ENCODE data around the gene TBC1D23.
"Not testable (repeated sequence)": the region's sequence is repeated elsewhere in the genome, so short reads cannot be mapped to it uniquely, and the experiment has no call there.

The TBC1D23 gene

DNA sequence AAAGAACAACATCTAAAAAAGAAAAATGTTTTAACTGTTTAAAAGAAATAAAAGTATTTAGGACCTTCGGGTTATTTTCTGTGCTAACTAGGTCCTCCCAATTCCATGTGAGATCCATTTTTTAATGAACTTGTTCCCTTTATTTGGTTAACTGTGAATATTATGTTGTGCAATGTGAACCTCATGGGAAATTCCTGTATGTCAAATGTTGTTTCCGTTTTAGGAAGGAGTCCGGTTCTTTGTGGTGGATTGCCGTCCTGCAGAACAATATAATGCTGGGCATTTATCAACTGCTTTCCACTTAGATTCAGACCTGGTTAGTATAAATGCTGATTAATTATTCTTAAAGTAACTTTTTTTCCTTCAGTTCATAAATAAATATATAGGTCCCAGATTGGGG lies 38.2 kb downstream of the TBC1D23 start:
- DNase-seq (ENCODE audit: low read depth): no peak

DNA sequence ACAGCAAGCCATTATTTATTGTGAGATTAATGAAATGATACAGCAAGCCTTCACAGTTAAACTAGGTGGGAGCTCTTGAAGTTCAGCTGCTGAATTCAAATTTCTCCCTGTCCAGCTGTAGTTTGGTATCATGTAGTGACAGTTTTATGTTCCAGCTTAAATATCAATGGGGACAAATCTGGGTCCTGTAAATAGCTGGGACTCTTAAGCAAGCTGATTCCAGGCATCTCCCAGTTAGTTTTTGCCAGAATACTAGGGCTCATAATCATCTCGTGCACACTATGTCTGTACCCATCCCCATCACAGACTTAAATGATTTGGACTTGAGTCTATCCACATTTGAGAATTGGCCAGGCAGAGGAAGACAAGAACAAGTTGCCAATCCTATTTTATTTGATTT lies 45.9 kb downstream of the TBC1D23 start:
- no peak for DNase-seq (ENCODE audit: low read depth)

DNA sequence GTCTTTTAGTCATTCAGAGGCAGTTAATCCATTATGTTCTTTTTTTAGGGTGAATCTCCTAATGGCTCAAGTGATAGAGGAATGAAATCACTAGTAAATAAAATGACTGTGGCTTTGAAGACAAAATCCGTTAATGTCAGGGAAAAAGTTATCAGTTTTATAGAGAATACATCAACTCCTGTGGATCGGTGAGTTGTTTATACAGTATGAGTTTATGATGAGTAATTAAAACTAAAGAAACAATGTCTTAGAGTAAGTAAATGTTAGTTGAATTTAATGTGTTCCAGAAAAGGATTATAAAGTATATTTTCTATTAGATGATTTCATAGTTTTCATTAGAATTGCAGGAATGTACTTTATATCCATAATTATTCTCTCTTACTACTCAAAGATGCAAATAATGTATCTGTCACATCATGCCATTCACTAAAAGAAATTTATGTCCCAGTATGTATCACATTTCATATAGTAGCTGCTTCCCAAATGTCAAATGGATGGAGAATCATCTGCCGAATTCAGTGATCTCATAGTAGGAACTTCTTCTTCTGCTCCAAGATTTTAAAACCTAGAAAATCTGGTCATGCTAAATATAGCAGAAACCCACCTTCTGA lies 49.7 kb downstream of the TBC1D23 start:
- DNase-seq (ENCODE audit: low read depth): no peak

DNA sequence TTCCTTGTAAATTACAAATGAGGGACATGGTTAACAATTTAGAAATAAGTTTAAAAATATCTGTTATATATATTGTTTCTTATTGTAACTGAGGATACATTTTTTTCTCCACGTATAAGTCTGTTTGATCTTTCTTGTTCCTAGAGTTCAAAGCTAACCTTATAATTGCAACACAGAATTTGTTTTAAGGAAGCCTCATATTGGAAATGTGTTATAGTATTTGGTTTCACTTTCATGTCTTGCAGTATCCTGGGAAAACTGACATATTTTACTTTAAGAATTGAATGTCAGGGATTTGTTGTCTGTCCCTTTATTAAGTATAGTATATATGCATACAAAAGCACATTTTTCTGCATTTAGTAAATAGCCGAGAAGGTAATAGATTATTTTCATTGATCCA lies 50.2 kb downstream of the TBC1D23 start:
- DNase-seq (ENCODE audit: low read depth): no peak

DNA sequence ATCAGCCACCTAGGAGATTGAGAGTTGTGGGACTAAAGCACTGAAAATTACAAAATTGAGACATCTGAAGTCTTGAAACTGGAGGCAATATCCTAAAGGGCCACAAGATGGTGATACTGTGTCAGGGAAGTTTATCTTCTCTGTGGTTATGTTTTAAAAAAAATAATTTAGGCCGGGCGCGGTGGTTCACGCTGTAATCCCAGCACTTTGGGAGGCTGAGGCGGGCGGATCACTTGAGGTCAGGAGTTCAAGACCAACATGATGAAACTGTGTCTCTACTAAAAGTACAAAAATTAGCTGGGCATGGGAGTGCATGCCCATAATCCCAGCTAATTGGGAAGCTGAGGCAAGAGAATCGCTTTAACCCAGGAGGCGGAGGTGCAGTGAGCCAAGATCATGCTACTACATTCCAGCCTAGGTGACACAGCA lies 55.9 kb downstream of the TBC1D23 start:
- DNase-seq (ENCODE audit: low read depth): peak; percentile 55

DNA sequence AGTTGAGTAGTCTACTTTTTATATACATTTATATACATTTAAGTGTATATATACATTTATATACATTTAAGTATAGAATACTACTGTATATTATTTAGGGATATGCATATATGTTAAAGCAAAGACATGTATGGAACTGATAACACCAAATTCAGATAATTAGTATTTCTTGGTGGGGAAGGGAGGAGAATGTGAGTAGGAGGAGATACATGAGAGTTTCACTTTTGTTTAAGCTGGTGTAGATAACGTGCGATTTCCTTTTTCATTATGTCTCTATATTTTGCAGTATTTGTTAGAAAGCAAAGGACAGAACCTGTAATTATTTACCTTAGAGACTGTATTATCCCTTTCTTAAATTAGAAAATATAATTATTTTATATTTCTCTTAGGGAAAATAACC lies 57.1 kb downstream of the TBC1D23 start:
- DNase-seq (ENCODE audit: low read depth): no peak

DNA sequence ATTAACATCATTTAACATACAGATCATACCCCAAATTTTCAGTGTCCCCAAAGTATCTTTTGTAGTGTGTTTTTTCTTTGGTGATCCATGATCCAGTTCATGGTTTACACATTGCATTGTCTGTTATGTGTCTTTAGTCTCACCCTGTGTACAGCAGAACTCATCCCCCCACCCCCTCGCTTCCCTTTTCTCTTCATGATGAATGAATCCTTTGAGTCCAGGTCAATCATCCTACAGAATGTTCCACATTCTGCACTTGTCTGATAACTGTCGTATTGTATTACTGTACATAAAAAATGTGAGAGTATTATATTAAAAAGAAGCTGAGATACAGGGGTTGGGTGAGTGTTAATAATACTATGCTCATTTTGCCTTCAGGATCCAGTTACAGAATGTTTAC lies 59.2 kb downstream of the TBC1D23 start:
- DNase-seq (ENCODE audit: low read depth): no peak

DNA sequence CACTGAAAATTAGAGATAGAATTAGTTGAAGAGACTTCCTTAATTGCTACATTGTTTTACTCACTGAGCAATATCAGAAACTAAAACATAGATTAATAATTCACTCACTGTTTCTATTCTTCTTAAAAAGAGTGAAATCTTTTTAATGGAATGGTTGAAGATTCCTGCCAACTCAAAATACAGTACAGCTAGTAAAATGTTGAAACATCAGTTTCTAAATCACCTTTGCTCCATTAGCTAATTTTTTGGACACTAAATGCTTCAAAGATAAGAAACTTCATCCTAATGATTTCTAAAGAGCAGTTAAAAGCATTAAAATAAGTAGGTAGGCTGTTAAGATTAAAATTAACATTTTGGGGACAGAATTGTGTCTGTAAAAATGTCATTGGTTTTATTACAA lies 63.3 kb downstream of the TBC1D23 start:
- DNase-seq (ENCODE audit: low read depth): no peak

DNA sequence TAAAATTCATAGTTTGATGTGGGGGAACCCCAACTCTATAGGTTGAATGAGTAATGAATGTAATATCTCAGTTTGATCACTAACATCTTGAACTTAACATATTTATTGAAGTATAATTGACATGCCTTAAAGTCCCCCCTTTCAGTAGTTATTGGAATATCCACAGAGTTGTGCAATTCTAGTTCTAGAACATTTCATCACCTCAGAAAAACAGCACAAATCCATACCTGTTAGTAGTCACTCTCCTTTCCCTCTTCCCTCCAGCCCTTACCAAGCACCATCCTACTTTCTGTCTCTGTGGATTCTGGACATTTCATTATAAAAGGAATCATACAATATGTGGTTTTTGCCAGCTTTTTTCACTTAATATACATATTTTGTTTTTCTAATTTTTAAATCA lies 65.0 kb downstream of the TBC1D23 start:
- DNase-seq (ENCODE audit: low read depth): no peak

DNA sequence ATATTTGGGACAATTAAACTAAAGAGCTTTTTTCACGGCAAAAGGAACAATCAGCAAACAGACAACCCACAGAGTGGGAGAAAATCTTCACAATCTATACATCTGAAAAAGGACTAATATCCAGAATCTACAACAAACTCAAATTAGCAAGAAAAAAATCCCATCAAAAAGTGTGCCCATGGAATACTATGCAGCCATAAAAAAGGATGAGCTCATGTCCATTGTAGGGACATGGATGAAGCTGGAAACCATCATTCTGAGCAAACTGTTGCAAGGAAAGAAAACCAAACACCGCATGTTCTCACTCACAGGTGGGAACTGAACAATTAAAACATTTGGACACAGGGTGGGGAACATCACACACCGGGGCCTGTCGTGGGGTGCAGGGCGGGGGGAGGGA lies 66.6 kb downstream of the TBC1D23 start:
- DNase-seq (ENCODE audit: low read depth): not testable (repeated sequence)

DNA sequence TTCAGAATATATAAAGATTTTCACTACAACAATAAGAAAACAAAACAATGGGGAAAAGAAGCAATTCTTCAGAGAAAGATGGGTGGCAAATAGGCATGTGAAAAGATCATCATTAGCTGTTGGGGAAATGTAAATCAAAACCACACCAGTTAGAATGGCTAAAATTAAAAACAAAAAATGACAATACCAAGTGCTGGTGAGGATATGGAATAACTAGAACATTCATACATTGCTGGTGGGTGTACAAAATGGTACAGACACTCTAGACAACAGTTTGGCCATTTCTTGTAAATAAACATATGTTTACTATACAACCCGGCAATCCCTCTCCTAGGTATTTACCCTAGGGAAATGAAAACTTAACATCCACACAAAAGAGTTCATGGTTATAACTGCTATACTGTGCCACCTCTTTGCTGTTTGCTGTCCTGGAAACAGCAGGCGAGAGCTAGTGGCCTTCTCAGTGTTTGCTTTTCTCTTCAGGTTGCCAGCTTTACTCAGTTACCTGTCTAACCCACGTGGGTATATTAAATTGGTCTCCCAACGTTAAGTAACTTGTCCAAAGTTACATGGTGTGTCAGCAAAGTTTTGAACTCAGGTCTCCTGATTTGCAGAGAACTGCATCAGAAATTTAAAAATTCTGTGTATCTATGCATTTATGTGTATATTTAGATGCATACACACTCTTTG lies 69.2 kb downstream of the TBC1D23 start:
- no peak for DNase-seq (ENCODE audit: low read depth)

DNA sequence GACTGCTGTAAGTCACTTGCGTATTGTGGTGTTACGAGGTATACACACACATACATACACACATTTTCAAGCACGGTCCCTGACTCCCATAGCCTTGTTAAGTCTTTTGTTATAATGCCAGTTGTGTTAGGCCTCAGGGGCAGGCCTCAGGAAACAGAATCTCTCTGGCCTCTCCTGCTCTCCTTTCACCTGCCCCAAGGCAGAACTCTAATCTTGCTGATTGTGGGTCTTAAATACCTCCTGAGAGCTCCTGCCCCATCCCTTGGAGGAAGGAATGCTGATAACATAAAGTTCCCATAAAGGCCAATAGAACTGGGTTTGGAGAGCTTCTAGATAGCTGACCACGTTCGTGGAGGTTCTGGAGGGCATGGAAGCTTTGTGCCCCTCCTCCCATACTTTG lies 69.9 kb downstream of the TBC1D23 start:
- DNase-seq (ENCODE audit: low read depth): no peak

DNA sequence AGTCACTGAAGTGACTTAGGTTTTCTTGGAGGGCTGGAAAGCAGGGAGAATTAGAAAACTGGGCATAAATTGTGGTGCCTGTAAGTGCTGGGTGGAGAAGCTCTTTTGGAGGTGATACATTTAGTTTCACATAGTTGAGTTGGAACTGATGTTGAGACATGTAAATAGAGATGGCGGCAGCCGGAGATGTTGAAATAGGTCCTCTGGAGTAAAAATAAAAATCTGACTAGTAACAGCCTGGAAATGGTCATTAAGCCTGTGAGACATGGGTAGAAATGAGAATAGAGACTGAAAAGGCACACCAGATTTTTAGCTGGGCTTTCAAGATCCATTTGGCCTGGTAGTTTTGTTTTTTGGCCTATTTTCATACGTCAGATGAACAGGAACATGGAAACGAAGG lies 70.9 kb downstream of the TBC1D23 start:
- DNase-seq (ENCODE audit: low read depth): no peak

DNA sequence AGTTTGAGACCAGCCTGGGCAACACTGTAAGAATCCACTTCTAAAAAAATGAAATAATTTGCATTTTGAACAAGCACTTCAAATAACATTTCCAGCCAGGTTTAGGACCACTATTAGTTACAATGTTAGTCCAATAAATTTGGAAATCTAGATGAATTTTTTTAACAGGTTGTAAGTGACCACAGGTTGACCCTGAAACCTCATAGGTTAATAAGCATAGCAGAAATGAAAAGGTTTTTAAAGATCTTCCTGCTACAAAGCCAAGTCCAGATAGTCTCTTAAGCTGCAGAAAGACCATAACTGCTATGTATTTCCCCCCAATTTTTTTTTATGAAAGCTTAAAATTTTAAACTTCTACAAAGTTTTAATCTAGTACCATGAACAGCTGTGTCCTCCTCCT lies 72.3 kb downstream of the TBC1D23 start:
- no peak for DNase-seq (ENCODE audit: low read depth)

DNA sequence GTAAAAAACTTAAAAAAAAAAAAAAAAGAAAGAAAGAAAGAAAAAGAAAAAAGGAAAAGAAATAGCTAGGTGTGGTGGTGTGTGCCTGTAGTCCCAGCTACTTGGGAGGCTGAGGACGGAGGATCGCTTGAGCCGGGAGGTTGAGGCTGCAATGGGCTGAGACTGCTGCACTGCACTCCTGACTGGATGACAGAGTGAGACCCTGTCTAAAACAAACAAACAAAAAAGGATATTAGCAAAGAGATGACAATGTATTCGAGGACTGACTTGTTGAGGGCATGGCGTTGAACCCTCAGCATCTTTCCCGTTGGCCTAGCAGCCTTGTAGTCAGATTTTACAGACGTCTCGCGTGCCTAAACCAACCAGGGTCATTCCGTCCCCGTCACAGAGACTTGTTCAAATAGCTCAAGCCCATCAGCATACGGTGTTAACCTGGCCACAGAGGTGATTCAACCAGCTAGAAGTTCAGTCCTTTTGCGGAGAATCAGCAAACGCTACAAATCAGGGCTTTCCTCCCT lies 73.2 kb downstream of the TBC1D23 start:
- no peak for DNase-seq (ENCODE audit: low read depth)

DNA sequence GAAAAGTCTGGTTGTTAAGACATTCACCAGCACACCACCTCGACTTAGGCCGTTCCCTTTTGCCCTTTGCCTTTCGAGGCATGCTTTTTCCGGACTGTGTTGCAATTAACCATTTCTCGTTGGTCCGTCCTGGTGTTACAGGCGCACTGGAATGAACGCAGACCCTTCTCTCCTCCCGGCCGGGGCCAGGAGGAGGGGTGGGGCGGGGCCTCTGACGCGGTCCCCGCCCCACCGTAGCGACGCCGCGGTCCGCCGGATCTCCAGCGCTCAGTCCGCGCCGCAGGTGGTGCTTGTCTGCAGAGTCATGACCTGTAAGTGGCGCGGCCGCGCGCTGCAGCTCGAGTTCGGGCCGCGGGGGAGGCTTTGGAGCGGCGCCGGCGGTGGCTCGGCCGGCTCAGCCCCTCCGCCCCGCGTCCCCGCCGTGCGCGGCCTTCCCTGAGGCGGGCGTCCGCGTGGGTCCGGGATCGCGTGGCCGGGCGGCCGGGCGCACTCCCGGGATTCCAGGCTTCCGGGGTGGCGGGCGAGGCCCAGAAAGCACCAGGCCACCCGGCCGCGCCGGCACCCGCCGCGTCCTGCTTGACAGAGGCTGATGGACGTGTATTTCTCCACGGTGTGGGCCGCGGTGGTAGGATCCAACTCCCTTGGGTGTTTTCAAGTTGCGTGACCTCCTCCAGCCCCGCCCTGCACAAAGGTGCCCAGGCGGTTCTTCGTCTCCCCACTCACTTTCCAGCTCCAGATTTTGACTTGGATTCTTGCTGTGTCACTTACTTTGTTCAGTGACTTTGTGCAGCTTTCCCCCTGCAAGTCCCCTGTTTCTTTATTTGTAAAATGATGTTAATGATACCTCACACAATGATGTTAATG lies 73.9 kb downstream of the TBC1D23 start, which contains the start of gene NIT2:
NIT2 (plus strand) TSS at position 270 of the 864 bp plus-strand sequence; CDS start at position 305, 35 bp downstream.
- peak; percentile 36 for DNase-seq (ENCODE audit: low read depth)

DNA sequence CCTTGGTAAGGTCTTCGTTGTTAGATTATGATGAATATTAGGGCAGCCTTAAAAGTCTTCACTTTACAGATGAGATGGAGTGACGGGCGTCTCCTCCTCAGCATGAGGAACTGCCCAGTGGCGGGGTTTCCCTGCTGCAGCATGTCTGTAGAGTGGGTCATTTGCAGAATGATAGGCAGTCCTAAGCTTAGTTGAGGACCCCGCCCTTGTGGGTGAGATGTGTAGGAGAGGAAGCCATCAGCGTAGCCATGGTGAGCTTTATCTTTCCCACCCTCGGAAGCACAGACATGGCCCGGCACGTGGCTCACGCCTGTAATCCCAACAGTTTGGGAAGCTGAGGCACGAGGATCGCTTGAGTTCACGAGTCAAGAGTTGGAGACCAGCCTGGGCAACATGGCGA lies 74.6 kb downstream of the TBC1D23 start:
- no peak for DNase-seq (ENCODE audit: low read depth)

DNA sequence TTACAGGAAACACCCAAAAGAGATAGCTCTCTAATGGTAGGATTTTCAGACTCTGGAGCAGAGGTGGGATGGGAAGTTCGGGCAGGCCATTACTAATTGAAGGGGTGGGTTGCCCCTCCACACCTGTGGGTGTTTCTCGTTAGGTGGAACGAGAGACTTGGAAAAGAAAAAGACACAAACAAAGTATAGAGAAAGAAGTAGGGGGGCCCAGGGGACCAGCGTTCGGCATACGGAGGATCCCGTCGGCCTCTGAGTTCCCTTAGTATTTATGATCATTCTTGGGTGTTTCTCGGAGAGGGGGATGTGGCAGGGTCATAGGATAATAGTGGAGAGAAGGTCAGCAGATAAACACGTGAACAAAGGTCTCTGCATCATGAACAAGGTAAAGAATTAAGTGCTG lies 75.4 kb downstream of the TBC1D23 start:
- DNase-seq (ENCODE audit: low read depth): not testable (repeated sequence)

DNA sequence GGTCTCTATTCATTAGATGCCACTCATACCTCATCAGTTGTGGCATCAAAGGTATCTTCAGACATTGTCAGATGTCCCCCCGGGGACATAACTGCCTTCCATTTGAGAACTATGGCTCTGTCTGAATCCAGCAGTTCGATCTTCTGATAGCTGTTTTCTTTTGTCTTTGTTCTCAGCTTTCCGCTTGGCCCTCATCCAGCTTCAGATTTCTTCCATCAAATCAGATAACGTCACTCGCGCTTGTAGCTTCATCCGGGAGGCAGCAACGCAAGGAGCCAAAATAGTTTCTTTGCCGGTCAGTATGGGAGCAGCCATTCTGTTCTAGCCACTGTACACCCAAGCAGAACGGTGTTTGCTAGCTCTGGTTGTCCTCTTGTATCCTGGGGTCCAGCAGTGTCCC lies 78.1 kb downstream of the TBC1D23 start:
- no peak for DNase-seq (ENCODE audit: low read depth)

DNA sequence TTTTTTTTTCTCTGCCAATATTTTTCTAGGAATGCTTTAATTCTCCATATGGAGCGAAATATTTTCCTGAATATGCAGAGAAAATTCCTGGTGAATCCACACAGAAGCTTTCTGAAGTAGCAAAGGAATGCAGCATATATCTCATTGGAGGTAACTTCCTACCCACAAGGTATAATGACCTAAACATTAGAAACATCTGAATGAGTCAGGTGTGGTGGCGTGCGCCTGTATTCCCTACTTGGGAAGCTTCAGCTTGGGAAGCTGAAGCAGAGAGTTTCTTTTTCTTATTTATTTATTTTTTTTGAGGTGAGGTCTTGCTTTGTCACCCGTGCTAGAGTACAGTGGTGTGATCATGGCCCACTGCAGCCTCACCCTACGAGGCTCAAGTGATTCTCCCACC lies 79.0 kb downstream of the TBC1D23 start:
- DNase-seq (ENCODE audit: low read depth): no peak

DNA sequence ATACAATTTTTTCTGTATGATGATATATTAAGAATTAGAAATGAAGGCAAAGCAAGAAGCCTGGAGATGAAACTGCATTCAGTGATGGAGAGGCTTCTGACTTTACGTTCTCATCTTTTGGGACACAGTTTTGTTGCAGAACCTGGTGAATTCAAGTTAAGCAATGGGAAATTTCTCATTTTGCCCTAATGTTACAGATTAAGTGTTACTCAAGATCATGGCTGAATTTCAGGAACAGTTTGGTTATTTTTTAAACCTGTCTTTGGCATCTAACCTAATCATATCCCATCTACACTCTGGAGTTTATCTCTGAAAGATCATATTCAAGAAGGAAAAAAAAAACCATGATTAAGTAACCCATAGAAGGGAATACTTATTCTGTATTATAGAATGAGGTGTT lies 79.7 kb downstream of the TBC1D23 start:
- DNase-seq (ENCODE audit: low read depth): no peak

DNA sequence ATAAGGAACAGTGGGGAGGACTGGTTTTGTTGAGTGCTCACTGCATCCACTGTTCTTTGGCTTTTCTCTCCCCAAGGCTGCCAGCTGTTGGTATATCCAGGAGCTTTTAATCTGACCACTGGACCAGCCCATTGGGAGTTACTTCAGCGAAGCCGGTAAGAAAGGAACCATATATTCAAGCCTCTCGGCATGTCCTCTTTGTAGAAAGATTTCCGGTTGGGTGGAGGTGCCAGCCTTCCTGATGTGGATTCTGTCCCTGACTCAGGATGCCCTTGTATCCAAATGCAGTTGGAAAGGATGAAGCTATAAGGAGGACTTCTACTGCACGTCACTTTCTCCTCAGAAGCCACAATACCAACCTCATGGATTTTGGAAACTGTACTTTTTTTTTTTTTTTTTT lies 87.9 kb downstream of the TBC1D23 start:
- no peak for DNase-seq (ENCODE audit: low read depth)

DNA sequence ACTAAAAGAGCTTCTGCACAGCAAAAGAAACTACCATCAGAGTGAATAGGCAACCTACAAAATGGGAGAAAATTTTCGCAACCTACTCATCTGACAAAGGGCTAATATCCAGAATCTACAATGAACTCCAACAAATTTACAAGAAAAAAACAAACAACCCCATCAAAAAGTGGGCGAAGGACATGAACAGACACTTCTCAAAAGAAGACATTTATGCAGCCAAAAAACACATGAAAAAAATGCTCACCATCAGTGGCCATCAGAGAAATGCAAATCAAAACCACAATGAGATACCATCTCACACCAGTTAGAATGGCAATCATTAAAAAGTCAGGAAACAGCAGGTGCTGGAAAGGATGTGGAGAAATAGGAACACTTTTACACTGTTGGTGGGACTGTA lies 91.0 kb downstream of the TBC1D23 start:
- not testable (repeated sequence) for DNase-seq (ENCODE audit: low read depth)
